ENCODE data around the gene SLC7A1.

The SLC7A1 gene

GRCh38 chr13:29500386-29500785, 95.1 kb downstream of the SLC7A1 start:
- no peak overlapping the region for H3K4me3 ChIP-seq (replicated peaks; ENCODE audit: low read depth, low read length)
- no peak for TF ChIP-seq CTCF (IDR thresholded peaks at IDR 0.05; ENCODE audit: low read depth, low read length, missing control alignments)
- no peak for DNase-seq (ENCODE audit: extremely low read depth, low read depth)

GRCh38 chr13:29499506-29500165, 95.9 kb downstream of the SLC7A1 start:
- no peak for DNase-seq (ENCODE audit: extremely low read depth, low read depth)
- no peak for TF ChIP-seq CTCF (IDR thresholded peaks at IDR 0.05; ENCODE audit: low read depth, low read length, missing control alignments)
- H3K4me3 ChIP-seq (replicated peaks; ENCODE audit: low read depth, low read length) = no peak overlapping the region

- no peak overlapping the region for H3K4me3 ChIP-seq (replicated peaks; ENCODE audit: low read depth, low read length)
- no peak for DNase-seq (ENCODE audit: extremely low read depth, low read depth)
- TF ChIP-seq CTCF (IDR thresholded peaks at IDR 0.05; ENCODE audit: low read depth, low read length, missing control alignments) = no peak
Measured at GRCh38 chr13:29498426-29499040, 97.0 kb downstream of the SLC7A1 start.

GRCh38 chr13:29497137-29497654, 98.3 kb downstream of the SLC7A1 start:
- no peak for TF ChIP-seq CTCF (IDR thresholded peaks at IDR 0.05; ENCODE audit: low read depth, low read length, missing control alignments)
- no peak for DNase-seq (ENCODE audit: extremely low read depth, low read depth)
- no peak overlapping the region for H3K4me3 ChIP-seq (replicated peaks; ENCODE audit: low read depth, low read length)

- no peak for TF ChIP-seq CTCF (IDR thresholded peaks at IDR 0.05; ENCODE audit: low read depth, low read length, missing control alignments)
- DNase-seq (ENCODE audit: extremely low read depth, low read depth) = no peak
- H3K4me3 ChIP-seq (replicated peaks; ENCODE audit: low read depth, low read length) = no peak overlapping the region
Measured at GRCh38 chr13:29496241-29496712, 99.2 kb downstream of the SLC7A1 start.

- no peak for DNase-seq (ENCODE audit: extremely low read depth, low read depth)
- TF ChIP-seq CTCF (IDR thresholded peaks at IDR 0.05; ENCODE audit: low read depth, low read length, missing control alignments) = no peak
- H3K4me3 ChIP-seq (replicated peaks; ENCODE audit: low read depth, low read length) = no peak overlapping the region
Measured at GRCh38 chr13:29494520-29494919, 101.0 kb downstream of the SLC7A1 start.
